Neural cell (in vitro differentiated cells): Measurements from ENCODE around the gene PLEKHD1. TPM values are rescaled to one million over a fixed set of nuclear protein-coding genes. Genes with fewer than 3 reads are reported as not detected.

Experiments
- H2AFZ ChIP-seq: fragments of 200-600, 300-800 bp; sonication (generic), shearing (Covaris generic); 2 replicates; pipeline ENCODE4 v1.6.0; 2014; ENCODE audit warnings: low read depth, mild to moderate bottlenecking, antibody characterized with exemption, low read length, moderate library complexity
- H3F3A ChIP-seq: fragments of 200-600 bp; shearing (Covaris generic); 2 replicates; pipeline ENCODE4 v1.6.1; 2016; ENCODE audit warnings: mild to moderate bottlenecking, moderate library complexity, mixed read lengths, antibody characterized with exemption, low read length; ENCODE audit not compliant: insufficient read depth, poor library complexity, severe bottlenecking
- H3K27ac ChIP-seq: fragments of 200-600, 300-800 bp; sonication (generic), shearing (Covaris generic); 2 replicates; pipeline ENCODE4 v1.5.1; 2014; ENCODE audit warnings: mild to moderate bottlenecking, low read length, moderate library complexity
- H3K27me3 ChIP-seq: fragments of 300-800, 200-600 bp; sonication (generic), shearing (Covaris generic); 2 replicates; pipeline ENCODE4 v1.6.0; 2014; ENCODE audit warnings: mild to moderate bottlenecking, low read depth, low read length, moderate library complexity; ENCODE audit not compliant: insufficient read depth
- H3K36me3 ChIP-seq: fragments of 300-800, 200-600 bp; sonication (generic), shearing (Covaris generic); 2 replicates; pipeline ENCODE4 v1.5.1; 2014; ENCODE audit warnings: mild to moderate bottlenecking, antibody characterized with exemption, low read length, moderate library complexity; ENCODE audit not compliant: insufficient read depth
- H3K4me2 ChIP-seq: fragments of 300-800, 200-600 bp; sonication (generic), shearing (Covaris generic); 2 replicates; pipeline ENCODE4 v1.6.0; 2014; ENCODE audit warnings: mild to moderate bottlenecking, low read length
- H3K4me3 ChIP-seq: fragments of 300-800, 200-600 bp; sonication (generic), shearing (Covaris generic); 2 replicates; pipeline ENCODE4 v1.5.1; 2014; ENCODE audit warnings: mild to moderate bottlenecking, low read length, moderate library complexity
- H3K79me2 ChIP-seq: fragments of 200-600 bp; shearing (Covaris generic); replicated peaks from 2 replicates; pipeline ENCODE4 v1.6.0; 2014; ENCODE audit warnings: mild to moderate bottlenecking, low read length, moderate library complexity; ENCODE audit not compliant: insufficient read depth
- H3K9ac ChIP-seq: fragments of 300-800, 200-600 bp; sonication (generic), shearing (Covaris generic); 2 replicates; pipeline ENCODE4 v1.6.1; 2016; ENCODE audit warnings: mild to moderate bottlenecking, low read length, mixed read lengths
- H3K9me2 ChIP-seq: fragments of 200-600 bp; shearing (Covaris generic); 2 replicates; pipeline ENCODE4 v1.6.1; 2016; ENCODE audit warnings: mild to moderate bottlenecking, low read length, mixed read lengths; ENCODE audit not compliant: insufficient read depth
- H3K9me3 ChIP-seq: fragments of 200-600, 300-800 bp; sonication (generic), shearing (Covaris generic); 2 replicates; pipeline ENCODE4 v1.6.1; 2016; ENCODE audit warnings: mild to moderate bottlenecking, mixed run types, low read length, moderate library complexity, mixed read lengths
- H4K20me1 ChIP-seq: fragments of 200-600 bp; shearing (Covaris generic); 2 replicates; pipeline ENCODE4 v1.6.1; 2016; ENCODE audit warnings: mild to moderate bottlenecking, mixed run types; ENCODE audit not compliant: insufficient read depth
- EP300 ChIP-seq: fragments of 450-650 bp; conservative IDR thresholded peaks from 2 replicates; pipeline ENCODE4 v1.6.1; 2014; ENCODE audit warnings: antibody characterized with exemption, mild to moderate bottlenecking, moderate library complexity; ENCODE audit not compliant: poor library complexity, severe bottlenecking
- EZH2 ChIP-seq: fragments of 200-600, 300-800 bp; shearing (Covaris generic), sonication (generic); IDR thresholded peaks from 2 replicates; pipeline ENCODE4 v1.6.1; 2014; ENCODE audit warnings: antibody characterized with exemption, low read length, borderline replicate concordance, mild to moderate bottlenecking; ENCODE audit not compliant: insufficient read depth, poor library complexity, severe bottlenecking
- MXI1 ChIP-seq: fragments of 450-650 bp; conservative IDR thresholded peaks from 2 replicates; pipeline ENCODE4 v1.6.1; 2014; ENCODE audit warnings: antibody characterized with exemption, mild to moderate bottlenecking; ENCODE audit not compliant: poor library complexity, severe bottlenecking
- POLR2AphosphoS5 ChIP-seq: IDR thresholded peaks from 2 replicates; pipeline ENCODE4 v1.6.1; 2012
- RAD21 ChIP-seq: fragments of 450-650 bp; conservative IDR thresholded peaks from 2 replicates; pipeline ENCODE4 v1.6.1; 2014; ENCODE audit warnings: antibody characterized with exemption, mild to moderate bottlenecking, moderate library complexity
- SMC3 ChIP-seq: fragments of 450-650 bp; conservative IDR thresholded peaks from 2 replicates; pipeline ENCODE4 v1.6.1; 2014; ENCODE audit warnings: antibody characterized with exemption, mild to moderate bottlenecking, moderate library complexity; ENCODE audit not compliant: poor library complexity
- TAF1 ChIP-seq: IDR thresholded peaks from 2 replicates; pipeline ENCODE4 v1.6.1; 2012; ENCODE audit warnings: low read depth
- polyA plus RNA-seq: library from polyadenylated mRNA; depleted of rRNA; stranded (reverse); fragments of >200 nt; gene quantifications from 2 replicates; pipeline ENCODE4 v1.2.3, GENCODE V29; 2014
- TF ChIP-seq, protein P1 (sequence below): IDR thresholded peaks from 2 replicates; pipeline ENCODE4 v1.6.1; 2012; ENCODE audit warnings: borderline replicate concordance
- TF ChIP-seq, protein P2 (sequence below): fragments of 450-650 bp; IDR thresholded peaks from 2 replicates; pipeline ENCODE4 v1.5.1; 2014; ENCODE audit warnings: antibody characterized with exemption, mild to moderate bottlenecking, moderate library complexity; ENCODE audit not compliant: poor library complexity, severe bottlenecking

The PLEKHD1 gene
- polyA plus RNA-seq, 1 donor from 2014 or later = 0.52 TPM

DNA sequence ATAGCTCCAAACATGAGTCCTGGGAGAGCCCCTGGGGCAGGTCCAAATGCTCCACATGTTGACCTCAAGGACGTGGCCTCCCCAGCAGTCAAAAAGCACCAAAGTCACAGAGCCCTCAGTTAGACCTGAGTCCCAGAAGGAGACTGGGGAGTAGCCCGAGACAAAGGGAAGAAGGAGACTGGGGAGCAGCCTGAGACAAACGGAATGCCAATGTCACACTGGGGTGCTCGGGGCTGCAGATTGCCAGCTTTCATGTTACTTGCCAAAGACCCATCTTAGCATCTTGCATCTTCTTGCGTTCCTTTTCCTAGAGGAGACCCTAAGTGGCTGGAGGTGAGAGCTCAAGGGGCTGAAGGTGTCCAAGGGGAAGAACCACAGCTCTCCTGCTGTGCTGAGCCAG is 14.9 kb downstream of the PLEKHD1 start:
- no peaks in the 10 kb centered on the region for H3K9me2 ChIP-seq
- H3K4me3 ChIP-seq = no peak overlapping the region
- no peak overlapping the region for H3K9ac ChIP-seq
- no peaks in the 10 kb centered on the region for H3K79me2 ChIP-seq
- no peak overlapping the region for H2AFZ ChIP-seq
- no peaks in the 10 kb centered on the region for H3K36me3 ChIP-seq
- H3K4me2 ChIP-seq = no peak overlapping the region
- no peaks in the 10 kb centered on the region for H3F3A ChIP-seq
- H3K27me3 ChIP-seq = no peaks in the 10 kb centered on the region
- no peak overlapping the region for H3K27ac ChIP-seq
- H4K20me1 ChIP-seq = no peaks in the 10 kb centered on the region
- no peaks in the 10 kb centered on the region for H3K9me3 ChIP-seq
- TF ChIP-seq, protein P1, sequence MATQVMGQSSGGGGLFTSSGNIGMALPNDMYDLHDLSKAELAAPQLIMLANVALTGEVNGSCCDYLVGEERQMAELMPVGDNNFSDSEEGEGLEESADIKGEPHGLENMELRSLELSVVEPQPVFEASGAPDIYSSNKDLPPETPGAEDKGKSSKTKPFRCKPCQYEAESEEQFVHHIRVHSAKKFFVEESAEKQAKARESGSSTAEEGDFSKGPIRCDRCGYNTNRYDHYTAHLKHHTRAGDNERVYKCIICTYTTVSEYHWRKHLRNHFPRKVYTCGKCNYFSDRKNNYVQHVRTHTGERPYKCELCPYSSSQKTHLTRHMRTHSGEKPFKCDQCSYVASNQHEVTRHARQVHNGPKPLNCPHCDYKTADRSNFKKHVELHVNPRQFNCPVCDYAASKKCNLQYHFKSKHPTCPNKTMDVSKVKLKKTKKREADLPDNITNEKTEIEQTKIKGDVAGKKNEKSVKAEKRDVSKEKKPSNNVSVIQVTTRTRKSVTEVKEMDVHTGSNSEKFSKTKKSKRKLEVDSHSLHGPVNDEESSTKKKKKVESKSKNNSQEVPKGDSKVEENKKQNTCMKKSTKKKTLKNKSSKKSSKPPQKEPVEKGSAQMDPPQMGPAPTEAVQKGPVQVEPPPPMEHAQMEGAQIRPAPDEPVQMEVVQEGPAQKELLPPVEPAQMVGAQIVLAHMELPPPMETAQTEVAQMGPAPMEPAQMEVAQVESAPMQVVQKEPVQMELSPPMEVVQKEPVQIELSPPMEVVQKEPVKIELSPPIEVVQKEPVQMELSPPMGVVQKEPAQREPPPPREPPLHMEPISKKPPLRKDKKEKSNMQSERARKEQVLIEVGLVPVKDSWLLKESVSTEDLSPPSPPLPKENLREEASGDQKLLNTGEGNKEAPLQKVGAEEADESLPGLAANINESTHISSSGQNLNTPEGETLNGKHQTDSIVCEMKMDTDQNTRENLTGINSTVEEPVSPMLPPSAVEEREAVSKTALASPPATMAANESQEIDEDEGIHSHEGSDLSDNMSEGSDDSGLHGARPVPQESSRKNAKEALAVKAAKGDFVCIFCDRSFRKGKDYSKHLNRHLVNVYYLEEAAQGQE = no peak
- TF ChIP-seq EP300 (no peak), MXI1 (no peak)

DNA sequence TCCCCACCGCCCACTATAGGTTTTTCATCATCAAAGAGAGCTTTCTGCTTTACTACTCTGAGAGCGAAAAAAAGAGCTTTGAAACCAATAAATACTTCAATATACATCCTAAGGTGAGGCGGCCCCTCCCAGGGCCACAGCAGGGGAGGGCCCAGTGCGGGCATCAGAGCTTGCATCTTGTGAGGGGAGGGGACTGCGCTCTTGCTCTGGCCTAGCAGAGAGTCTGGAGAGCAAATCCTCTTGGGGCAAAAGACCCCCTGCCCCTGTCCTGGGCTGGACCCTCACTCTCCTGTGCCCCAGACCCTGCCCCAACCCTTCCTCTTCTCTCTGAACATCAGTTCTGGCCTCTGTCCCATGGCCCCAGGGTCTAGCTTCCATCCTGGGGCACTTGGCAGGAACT is 15.6 kb downstream of the PLEKHD1 start:
- H3K4me3 ChIP-seq = no peak overlapping the region
- TF ChIP-seq, protein P2, sequence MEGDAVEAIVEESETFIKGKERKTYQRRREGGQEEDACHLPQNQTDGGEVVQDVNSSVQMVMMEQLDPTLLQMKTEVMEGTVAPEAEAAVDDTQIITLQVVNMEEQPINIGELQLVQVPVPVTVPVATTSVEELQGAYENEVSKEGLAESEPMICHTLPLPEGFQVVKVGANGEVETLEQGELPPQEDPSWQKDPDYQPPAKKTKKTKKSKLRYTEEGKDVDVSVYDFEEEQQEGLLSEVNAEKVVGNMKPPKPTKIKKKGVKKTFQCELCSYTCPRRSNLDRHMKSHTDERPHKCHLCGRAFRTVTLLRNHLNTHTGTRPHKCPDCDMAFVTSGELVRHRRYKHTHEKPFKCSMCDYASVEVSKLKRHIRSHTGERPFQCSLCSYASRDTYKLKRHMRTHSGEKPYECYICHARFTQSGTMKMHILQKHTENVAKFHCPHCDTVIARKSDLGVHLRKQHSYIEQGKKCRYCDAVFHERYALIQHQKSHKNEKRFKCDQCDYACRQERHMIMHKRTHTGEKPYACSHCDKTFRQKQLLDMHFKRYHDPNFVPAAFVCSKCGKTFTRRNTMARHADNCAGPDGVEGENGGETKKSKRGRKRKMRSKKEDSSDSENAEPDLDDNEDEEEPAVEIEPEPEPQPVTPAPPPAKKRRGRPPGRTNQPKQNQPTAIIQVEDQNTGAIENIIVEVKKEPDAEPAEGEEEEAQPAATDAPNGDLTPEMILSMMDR = no peak
- TF ChIP-seq EP300 (no peak), TAF1 (no peak), POLR2AphosphoS5 (no peak), SMC3 (no peak)
- no peaks in the 10 kb centered on the region for H3K79me2 ChIP-seq
- no peaks in the 10 kb centered on the region for H4K20me1 ChIP-seq
- no peak overlapping the region for H3K27ac ChIP-seq
- no peaks in the 10 kb centered on the region for H3K9me3 ChIP-seq
- H3F3A ChIP-seq = no peaks in the 10 kb centered on the region
- H3K27me3 ChIP-seq = no peaks in the 10 kb centered on the region
- no peak overlapping the region for H3K4me2 ChIP-seq
- H3K9me2 ChIP-seq = no peaks in the 10 kb centered on the region
- H3K36me3 ChIP-seq = no peaks in the 10 kb centered on the region
- H3K9ac ChIP-seq = no peak overlapping the region
- H2AFZ ChIP-seq = no peak overlapping the region

DNA sequence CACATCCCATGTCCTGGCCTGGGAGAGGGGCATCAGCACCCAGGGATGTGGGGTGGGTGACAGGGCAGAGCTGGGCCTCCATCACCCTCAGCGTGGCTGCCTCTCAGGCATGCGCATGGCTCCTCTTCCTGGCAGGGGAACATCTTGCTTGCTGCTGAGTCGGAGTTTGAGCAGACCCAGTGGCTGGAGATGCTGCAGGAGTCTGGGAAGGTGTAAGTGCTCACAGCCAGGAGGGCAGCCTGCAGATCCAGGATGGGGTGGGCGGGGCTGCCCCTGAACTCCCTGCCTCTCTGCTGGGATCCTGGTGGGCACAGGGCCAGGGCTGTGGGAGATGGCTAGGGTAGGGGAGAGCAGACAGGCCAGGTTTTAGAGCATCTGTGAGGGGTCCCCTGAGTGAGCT is 16.2 kb downstream of the PLEKHD1 start:
- Histone ChIP-seq H3K4me3 (no peak overlapping the region), H3K36me3 (no peaks in the 10 kb centered on the region), H3K79me2 (no peaks in the 10 kb centered on the region), H3K9ac (no peak overlapping the region), H3K27ac (no peak overlapping the region), H3F3A (no peaks in the 10 kb centered on the region), H3K4me2 (no peak overlapping the region), H3K9me3 (no peaks in the 10 kb centered on the region), H2AFZ (no peak overlapping the region), H3K9me2 (no peaks in the 10 kb centered on the region), H3K27me3 (no peaks in the 10 kb centered on the region), H4K20me1 (no peaks in the 10 kb centered on the region)
- no peak for TF ChIP-seq TAF1
- TF ChIP-seq, protein P1 = no peak
- no peak for TF ChIP-seq POLR2AphosphoS5
- TF ChIP-seq EP300 = no peak
- no peak for TF ChIP-seq EZH2
- TF ChIP-seq MXI1 = no peak
- no peak for TF ChIP-seq RAD21
- TF ChIP-seq, protein P2 = no peak
- TF ChIP-seq SMC3 = no peak
